GM12878 (cell line): ENCODE measurements around the gene GSTM2. TPM values are rescaled to one million over a fixed set of nuclear protein-coding genes. Genes with fewer than 3 reads are reported as not detected.
"Not testable (repeated sequence)": the region's sequence is repeated elsewhere in the genome, so short reads cannot be mapped to it uniquely, and the experiment has no call there.

ENCODE experiments used
- ATAC-seq: fragments of 200-7000 bp; cut with Tn5 transposase; 3 replicates; pipeline ENCODE4 v1.9.1; 2020; ENCODE audit warnings: mild to moderate bottlenecking, moderate library complexity
- BruUV-seq: library from RNA; stranded (reverse); fragments of 400-500 nt; replicated peaks from 2 replicates; lab custom pipeline; 2021; lab: Mats Ljungman, UMichigan
- CTCF ChIA-PET: fragments of 300-600 bp; sonication (Branson Sonifier 250); formaldehyde crosslinking; extraction: SDS; loops from one replicate; lab custom pipeline; 2021; ENCODE audit warnings: inconsistent platforms; lab: Yijun Ruan, JAX
- POLR2A ChIA-PET: fragments of 350-600 bp; formaldehyde crosslinking; extraction: SDS; loops from one replicate; lab custom pipeline; 2021; ENCODE audit warnings: inconsistent platforms; lab: Charles Lee
- RAD21 ChIA-PET: fragments of 300-600 bp; sonication (Branson Sonifier 250); formaldehyde crosslinking; loops from one replicate; lab custom pipeline; 2023; ENCODE audit warnings: antibody characterized with exemption; ENCODE audit not compliant: unreplicated experiment; lab: Charles Lee
- SMC1A ChIA-PET: fragments of 300-600 bp; sonication (Branson Sonifier 250); formaldehyde crosslinking; loops from one replicate; lab custom pipeline; 2023; ENCODE audit not compliant: unreplicated experiment, uncharacterized antibody; lab: Charles Lee
- DNase-seq: peaks from one replicate; pipeline ENCODE4 v3.0.0-alpha.2; 2011; ENCODE audit warnings: low read depth, low spot score
- FAIRE-seq: peaks from 3 replicates; lab custom pipeline; 2011; peaks lifted over from hg19 to GRCh38; lab: Jason Lieb, UNC
- H2AFZ ChIP-seq: 2 replicates; pipeline ENCODE4 v1.6.0; 2011; ENCODE audit warnings: low read depth, low read length, control low read depth; ENCODE audit not compliant: control insufficient read depth
- H3K27ac ChIP-seq: 2 replicates; pipeline ENCODE4 v1.5.1; 2011; ENCODE audit warnings: control low read depth; ENCODE audit not compliant: control insufficient read depth, insufficient read depth
- H3K27me3 ChIP-seq, 2 experiments: replicated peaks in 1 of 2; 2 replicates each; pipeline versions ENCODE4 v1.6.0 to v1.6.1; 2011; ENCODE audit warnings: low read length in 1 of 2; ENCODE audit not compliant: control insufficient read depth in 2 of 2, insufficient read depth in 2 of 2
- H3K36me3 ChIP-seq, 2 experiments: 2 replicates each; pipeline ENCODE4 v1.5.1; 2011; ENCODE audit warnings: low read length in 1 of 2; ENCODE audit not compliant: control insufficient read depth in 2 of 2, insufficient read depth in 2 of 2
- H3K4me1 ChIP-seq: 2 replicates; pipeline ENCODE4 v1.6.1; 2011; ENCODE audit warnings: mild to moderate bottlenecking, low read length, moderate library complexity, mixed read lengths; ENCODE audit not compliant: control insufficient read depth, insufficient read depth
- H3K4me2 ChIP-seq: 2 replicates; pipeline ENCODE4 v1.6.0; 2011; ENCODE audit warnings: control low read depth; ENCODE audit not compliant: control insufficient read depth, insufficient read depth
- H3K4me3 ChIP-seq: fragments of 200-600 bp; sonication (generic); 2 replicates; pipeline ENCODE4 v1.5.1; 2016
- H3K79me2 ChIP-seq: 2 replicates; pipeline ENCODE4 v1.6.0; 2011; ENCODE audit warnings: low read length; ENCODE audit not compliant: control insufficient read depth, insufficient read depth
- H3K9ac ChIP-seq: 2 replicates; pipeline ENCODE4 v1.8.0; 2011; ENCODE audit warnings: low read length, control low read depth, mixed read lengths; ENCODE audit not compliant: control insufficient read depth, insufficient read depth
- H3K9me3 ChIP-seq: replicated peaks from 3 replicates; pipeline ENCODE4 v1.5.1; 2011; ENCODE audit warnings: mild to moderate bottlenecking, low read length; ENCODE audit not compliant: control insufficient read depth, insufficient read depth
- H4K20me1 ChIP-seq: 2 replicates; pipeline ENCODE4 v1.6.0; 2011; ENCODE audit not compliant: control insufficient read depth, insufficient read depth
- HCFC1 ChIP-seq: fragments of 150-350 bp; IDR thresholded peaks from 2 replicates; pipeline ENCODE4 v1.6.1; 2014; ENCODE audit warnings: low read length
- MEF2B ChIP-seq: fragments of 450-650 bp; IDR thresholded peaks from 2 replicates; pipeline ENCODE4 v1.6.1; 2018; ENCODE audit warnings: mild to moderate bottlenecking, moderate library complexity; ENCODE audit not compliant: partially characterized antibody, poor library complexity, severe bottlenecking
- NFYA ChIP-seq: IDR thresholded peaks from 2 replicates; pipeline ENCODE4 v1.6.1; 2011; ENCODE audit warnings: low read depth, mild to moderate bottlenecking, low read length, improper control_type of control experiment, borderline replicate concordance
- PAX8 ChIP-seq: fragments of 450-650 bp; IDR thresholded peaks from 2 replicates; pipeline ENCODE4 v1.6.1; 2017; ENCODE audit warnings: mild to moderate bottlenecking, moderate library complexity
- SMAD5 ChIP-seq: IDR thresholded peaks from 2 replicates; pipeline ENCODE4 v1.6.1; 2016; ENCODE audit warnings: antibody characterized with exemption, low read depth
- WGBS: methylation state at CpG from one replicate; pipeline ENCODE4 v1.1.6; 2016; ENCODE audit warnings: low lambda C conversion rate; ENCODE audit not compliant: insufficient replicate concordance, insufficient coverage; ENCODE audit errors: missing lambda C conversion rate; 5-methylcytosine and 5-hydroxymethylcytosine counted together
- in situ Hi-C: fragments of 300-500 bp; cut with MboI; formaldehyde crosslinking; loops from 9 replicates; pipeline ENCODE4 v1.14.3; 2018; ENCODE audit warnings: mixed read lengths
- intact Hi-C: fragments of 100-400 bp; cut with micrococcal nuclease; formaldehyde crosslinking; loops from one replicate; pipeline ENCODE4 v1.14.2; 2022; ENCODE audit not compliant: unreplicated experiment
- polyA plus RNA-seq, 11 experiments: library from polyadenylated mRNA; depleted of rRNA in 4 of 11; unstranded in 6 of 11; stranded (reverse) in 5 of 11; fragments of >200 nt; fragmentation: Nextera tagmentation in 4 of 11; fragmentation: Illumina TruSeq in 1 of 11; extraction: Ambion mirVana in 4 of 11; extraction: Trizol in 1 of 11; gene quantifications; 1 replicate in 1 of 11; 2 replicates in 10 of 11; pipeline versions ENCODE4 v1.2.1 to v1.2.3, GENCODE V29; 2011 to 2016; ENCODE audit warnings: inconsistent platforms in 2 of 11, missing spikeins in 2 of 11, low read depth in 1 of 11
- total RNA-seq, 4 experiments: library from RNA; depleted of rRNA in 3 of 4; stranded (reverse); fragments of >200 nt in 3 of 4; fragmentation: Illumina TruSeq in 1 of 4; extraction: Trizol in 1 of 4; gene quantifications; 2 replicates each; pipeline versions ENCODE4 v1.2.1 to v1.2.3, GENCODE V29; 2013 to 2021

The GSTM2 gene
- total and polyA plus RNA-seq, 10 of the 15 experiments (the other 5 are each of a cell fraction or from before 2014, with no cell fraction given) = 8.3 to 32.3 (median 20.2) TPM

- SMC1A ChIA-PET = interaction anchor here (1.1 to 1.2 kb wide), 2 partner anchors 10 to 94 kb away, joined by 3 read pairs; no protein-coding TSS in a partner anchor
- RAD21 ChIA-PET = interaction anchor here (0.7 kb wide), 1 partner anchor 8 kb away, joined by 3 read pairs; no protein-coding TSS in a partner anchor
- no peak for TF ChIP-seq SMAD5
- no peak for TF ChIP-seq PAX8
- TF ChIP-seq NFYA = no peak
- no peak for TF ChIP-seq HCFC1
- no peak for TF ChIP-seq MEF2B
- Histone ChIP-seq H3K4me1 (0 out of 2 replicates have a peak, but pooled peaks cover 3% of the 10 kb centered on the region), H3K9me3 (no peaks in the 10 kb centered on the region), H3K27me3 (no peaks in the 10 kb centered on the region), H3K4me3 (no peak overlapping the region), H3K9ac (no peak overlapping the region), H3K79me2 (no peaks in the 10 kb centered on the region; the same call in 1 of the 2 replicates), H3K4me2 (no peak overlapping the region), H3K27ac (no peak overlapping the region), H2AFZ (no peak overlapping the region), H3K36me3 (no peaks in the 10 kb centered on the region; a peak in 1 of 4 replicates), H4K20me1 (no peaks in the 10 kb centered on the region)
- ATAC-seq (no peak), DNase-seq (no peak), FAIRE-seq (no peak)
- CTCF ChIA-PET = interaction anchor here (3.7 kb wide), 1 partner anchor 20 kb away, joined by 23 read pairs; no protein-coding TSS in a partner anchor
- WGBS = 46% methylated on average over 5 of the region's 5 CpGs
- intact Hi-C loops = loop anchor here (5.0 kb wide), 1 partner anchor 322 kb away; the partner anchor contains the start of gene AHCYL1
- POLR2A ChIA-PET = no interaction called here
- BruUV-seq = no TSS peak
- in situ Hi-C loops = no loop called here
Observed at GRCh38 chr1:109659997-109660690, 7.7 kb upstream of the GSTM2 start.

- H3K27ac ChIP-seq, H3K4me1 ChIP-seq, H3K36me3 ChIP-seq, H3K4me2 ChIP-seq, ATAC-seq, DNase-seq, H2AFZ ChIP-seq, H4K20me1 ChIP-seq, H3K79me2 ChIP-seq, H3K4me3 ChIP-seq, in situ Hi-C loops, H3K9me3 ChIP-seq, intact Hi-C loops, POLR2A ChIA-PET, H3K27me3 ChIP-seq, BruUV-seq, H3K9ac ChIP-seq, FAIRE-seq: not testable (repeated sequence)
- 49% methylated on average over 4 of the region's 4 CpGs for WGBS
- RAD21 ChIA-PET = interaction anchor here (0.7 kb wide), 1 partner anchor 8 kb away, joined by 3 read pairs; no protein-coding TSS in a partner anchor
- CTCF ChIA-PET = interaction anchor here (3.7 kb wide), 1 partner anchor 21 kb away, joined by 23 read pairs; no protein-coding TSS in a partner anchor
- SMC1A ChIA-PET = interaction anchor here (1.1 to 1.2 kb wide), 2 partner anchors 10 to 93 kb away, joined by 3 read pairs; no protein-coding TSS in a partner anchor
Observed at GRCh38 chr1:109660691-109661026, 7.2 kb upstream of the GSTM2 start.
